DND-41 (cell line): ENCODE results near the gene GTF2H2C.
"Not testable (repeated sequence)": the region's sequence is repeated elsewhere in the genome, so short reads cannot be mapped to it uniquely, and the experiment has no call there.

ENCODE experiments used
- EZH2 ChIP-seq: IDR thresholded peaks from 3 replicates; pipeline ENCODE4 v1.6.1; 2012; ENCODE audit warnings: borderline replicate concordance, low read depth, mild to moderate bottlenecking, moderate library complexity, low read length, inconsistent platforms; ENCODE audit not compliant: severe bottlenecking
- TF ChIP-seq, protein P1 (sequence below): IDR thresholded peaks from 2 replicates; pipeline ENCODE4 v1.5.1; 2012; ENCODE audit warnings: borderline replicate concordance, low read length, moderate library complexity, mild to moderate bottlenecking; ENCODE audit not compliant: poor library complexity, severe bottlenecking; ENCODE audit errors: extremely low read depth

DNA sequence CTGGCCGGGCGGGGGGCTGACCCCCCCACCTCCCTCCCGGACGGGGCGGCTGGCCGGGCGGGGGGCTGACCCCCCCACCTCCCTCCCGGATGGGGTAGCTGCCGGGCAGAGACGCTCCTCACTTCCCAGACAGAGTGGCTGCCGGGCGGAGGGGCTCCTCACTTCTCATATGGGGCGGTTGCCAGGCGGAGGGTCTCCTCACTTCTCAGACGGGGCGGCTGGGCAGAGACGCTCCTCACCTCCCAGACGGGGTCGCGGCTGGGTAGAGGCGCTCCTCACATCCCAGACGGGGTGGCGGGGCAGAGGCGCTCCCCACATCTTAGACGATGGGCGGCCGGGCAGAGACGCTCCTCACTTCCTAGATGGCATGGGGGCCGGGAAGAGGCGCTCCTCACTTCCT lies 44.4 kb upstream of the GTF2H2C start:
- TF ChIP-seq, protein P1, sequence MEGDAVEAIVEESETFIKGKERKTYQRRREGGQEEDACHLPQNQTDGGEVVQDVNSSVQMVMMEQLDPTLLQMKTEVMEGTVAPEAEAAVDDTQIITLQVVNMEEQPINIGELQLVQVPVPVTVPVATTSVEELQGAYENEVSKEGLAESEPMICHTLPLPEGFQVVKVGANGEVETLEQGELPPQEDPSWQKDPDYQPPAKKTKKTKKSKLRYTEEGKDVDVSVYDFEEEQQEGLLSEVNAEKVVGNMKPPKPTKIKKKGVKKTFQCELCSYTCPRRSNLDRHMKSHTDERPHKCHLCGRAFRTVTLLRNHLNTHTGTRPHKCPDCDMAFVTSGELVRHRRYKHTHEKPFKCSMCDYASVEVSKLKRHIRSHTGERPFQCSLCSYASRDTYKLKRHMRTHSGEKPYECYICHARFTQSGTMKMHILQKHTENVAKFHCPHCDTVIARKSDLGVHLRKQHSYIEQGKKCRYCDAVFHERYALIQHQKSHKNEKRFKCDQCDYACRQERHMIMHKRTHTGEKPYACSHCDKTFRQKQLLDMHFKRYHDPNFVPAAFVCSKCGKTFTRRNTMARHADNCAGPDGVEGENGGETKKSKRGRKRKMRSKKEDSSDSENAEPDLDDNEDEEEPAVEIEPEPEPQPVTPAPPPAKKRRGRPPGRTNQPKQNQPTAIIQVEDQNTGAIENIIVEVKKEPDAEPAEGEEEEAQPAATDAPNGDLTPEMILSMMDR, result not testable (repeated sequence)
- not testable (repeated sequence) for TF ChIP-seq EZH2
